Dendritic cell treated with granulocyte-macrophage colony-stimulating factor and Interleukin-4, amounts not matched to agents 40 ng/mL and 50 ng/mL, for 4 days (primary cell): ENCODE results near the gene GID4.

ENCODE experiments used
- H3K27ac Mint-ChIP-seq: one replicate; pipeline ENCODE4 v1.8.0; 2022; ENCODE audit warnings: mild to moderate bottlenecking, mixed read lengths
- H3K27me3 Mint-ChIP-seq: one replicate; pipeline ENCODE4 v1.8.0; 2022; ENCODE audit warnings: mild to moderate bottlenecking, mixed read lengths
- H3K36me3 Mint-ChIP-seq: one replicate; pipeline ENCODE4 v1.8.0; 2022; ENCODE audit warnings: low read depth, mixed read lengths
- H3K4me1 Mint-ChIP-seq: one replicate; pipeline ENCODE4 v1.8.0; 2022; ENCODE audit warnings: low read depth, mixed read lengths
- H3K4me3 Mint-ChIP-seq: one replicate; pipeline ENCODE4 v1.8.0; 2022; ENCODE audit warnings: mild to moderate bottlenecking, moderate library complexity, mixed read lengths
- H3K9me3 Mint-ChIP-seq: one replicate; pipeline ENCODE4 v1.8.0; 2022; ENCODE audit warnings: mixed read lengths
- intact Hi-C: fragments of 100-400 bp; cut with micrococcal nuclease; formaldehyde crosslinking; loops from one replicate; pipeline ENCODE4 v1.15.0; 2022

GID4 gene

GRCh38 chr17:18006495-18007239 lies 32.5 kb upstream of the GID4 start:
- intact Hi-C loops, result no loop called here
- H3K36me3 Mint-ChIP-seq, result peaks cover 75% of the 10 kb centered on the region
- H3K9me3 Mint-ChIP-seq, result no peaks in the 10 kb centered on the region
- no peak overlapping the region for H3K4me3 Mint-ChIP-seq
- H3K27ac Mint-ChIP-seq, result no peak overlapping the region
- H3K27me3 Mint-ChIP-seq, result no peaks in the 10 kb centered on the region
- H3K4me1 Mint-ChIP-seq, result no peaks in the 10 kb centered on the region

GRCh38 chr17:18008496-18009268 lies 30.5 kb upstream of the GID4 start:
- H3K27ac Mint-ChIP-seq, result no peak overlapping the region
- no peaks in the 10 kb centered on the region for H3K4me1 Mint-ChIP-seq
- intact Hi-C loops, result no loop called here
- peaks cover 95% of the 10 kb centered on the region for H3K36me3 Mint-ChIP-seq
- H3K27me3 Mint-ChIP-seq, result no peaks in the 10 kb centered on the region
- H3K9me3 Mint-ChIP-seq, result no peaks in the 10 kb centered on the region
- no peak overlapping the region for H3K4me3 Mint-ChIP-seq

GRCh38 chr17:18009609-18010420 lies 29.4 kb upstream of the GID4 start:
- intact Hi-C loops, result no loop called here
- no peaks in the 10 kb centered on the region for H3K27me3 Mint-ChIP-seq
- H3K9me3 Mint-ChIP-seq, result no peaks in the 10 kb centered on the region
- H3K4me3 Mint-ChIP-seq, result no peak overlapping the region
- H3K4me1 Mint-ChIP-seq, result no peaks in the 10 kb centered on the region
- no peak overlapping the region for H3K27ac Mint-ChIP-seq
- peaks cover 99% of the 10 kb centered on the region for H3K36me3 Mint-ChIP-seq

GRCh38 chr17:18011286-18011685 lies 27.9 kb upstream of the GID4 start:
- Mint-ChIP-seq H3K9me3 (no peaks in the 10 kb centered on the region), H3K36me3 (peaks cover 100% of the 10 kb centered on the region), H3K27ac (no peak overlapping the region), H3K4me1 (no peaks in the 10 kb centered on the region), H3K27me3 (no peaks in the 10 kb centered on the region), H3K4me3 (no peak overlapping the region)
- intact Hi-C loops, result no loop called here

GRCh38 chr17:18014006-18014405 lies 25.2 kb upstream of the GID4 start:
- Mint-ChIP-seq H3K4me1 (no peaks in the 10 kb centered on the region), H3K9me3 (no peaks in the 10 kb centered on the region), H3K27ac (no peak overlapping the region), H3K4me3 (no peak overlapping the region), H3K36me3 (peaks cover 100% of the 10 kb centered on the region), H3K27me3 (no peaks in the 10 kb centered on the region)
- intact Hi-C loops, result no loop called here

GRCh38 chr17:18015593-18015992 lies 23.6 kb upstream of the GID4 start:
- Mint-ChIP-seq H3K9me3 (no peaks in the 10 kb centered on the region), H3K4me3 (no peak overlapping the region), H3K36me3 (peaks cover 100% of the 10 kb centered on the region)

GRCh38 chr17:18016426-18016825 lies 22.8 kb upstream of the GID4 start:
- Mint-ChIP-seq H3K27ac (no peak overlapping the region), H3K27me3 (no peaks in the 10 kb centered on the region), H3K4me3 (no peak overlapping the region), H3K4me1 (no peaks in the 10 kb centered on the region), H3K9me3 (no peaks in the 10 kb centered on the region), H3K36me3 (peaks cover 100% of the 10 kb centered on the region)
- intact Hi-C loops, result no loop called here

More at GRCh38 chr17:18015593-18015992, 23.6 kb upstream of the GID4 start:
- no peaks in the 10 kb centered on the region for H3K27me3 Mint-ChIP-seq
- H3K27ac Mint-ChIP-seq, result no peak overlapping the region
- no peaks in the 10 kb centered on the region for H3K4me1 Mint-ChIP-seq
- intact Hi-C loops, result no loop called here

GRCh38 chr17:18017958-18018357 lies 21.2 kb upstream of the GID4 start:
- H3K36me3 Mint-ChIP-seq, result peaks cover 99% of the 10 kb centered on the region
- intact Hi-C loops, result no loop called here

GRCh38 chr17:18018411-18018921 lies 20.7 kb upstream of the GID4 start:
- Mint-ChIP-seq H3K27me3 (no peaks in the 10 kb centered on the region), H3K4me3 (no peak overlapping the region), H3K27ac (no peak overlapping the region), H3K36me3 (peaks cover 98% of the 10 kb centered on the region), H3K4me1 (no peaks in the 10 kb centered on the region), H3K9me3 (no peaks in the 10 kb centered on the region)
- intact Hi-C loops, result no loop called here

More at GRCh38 chr17:18017958-18018357, 21.2 kb upstream of the GID4 start:
- Mint-ChIP-seq H3K4me1 (no peaks in the 10 kb centered on the region), H3K27ac (no peak overlapping the region), H3K4me3 (no peak overlapping the region), H3K27me3 (no peaks in the 10 kb centered on the region), H3K9me3 (no peaks in the 10 kb centered on the region)

GRCh38 chr17:18019838-18020154 lies 19.4 kb upstream of the GID4 start:
- Mint-ChIP-seq H3K4me3 (no peak overlapping the region), H3K4me1 (no peaks in the 10 kb centered on the region), H3K27me3 (no peaks in the 10 kb centered on the region), H3K27ac (no peak overlapping the region), H3K36me3 (peaks cover 98% of the 10 kb centered on the region), H3K9me3 (no peaks in the 10 kb centered on the region)
- intact Hi-C loops, result no loop called here

GRCh38 chr17:18020971-18021370 lies 18.2 kb upstream of the GID4 start:
- peaks cover 11% of the 10 kb centered on the region for H3K4me1 Mint-ChIP-seq
- no peaks in the 10 kb centered on the region for H3K27me3 Mint-ChIP-seq
- H3K9me3 Mint-ChIP-seq, result no peaks in the 10 kb centered on the region
- no peak overlapping the region for H3K4me3 Mint-ChIP-seq
- intact Hi-C loops, result no loop called here
- H3K36me3 Mint-ChIP-seq, result peaks cover 98% of the 10 kb centered on the region
- no peak overlapping the region for H3K27ac Mint-ChIP-seq

GRCh38 chr17:18021372-18021771 lies 17.8 kb upstream of the GID4 start:
- H3K36me3 Mint-ChIP-seq, result peaks cover 98% of the 10 kb centered on the region
- no peak overlapping the region for H3K27ac Mint-ChIP-seq
- H3K27me3 Mint-ChIP-seq, result no peaks in the 10 kb centered on the region
- H3K4me1 Mint-ChIP-seq, result peaks cover 15% of the 10 kb centered on the region
- no peaks in the 10 kb centered on the region for H3K9me3 Mint-ChIP-seq
- intact Hi-C loops, result no loop called here
- no peak overlapping the region for H3K4me3 Mint-ChIP-seq

GRCh38 chr17:18025241-18025944 lies 13.8 kb upstream of the GID4 start:
- Mint-ChIP-seq H3K27ac (no peak overlapping the region), H3K27me3 (no peaks in the 10 kb centered on the region), H3K9me3 (no peaks in the 10 kb centered on the region), H3K4me1 (peaks cover 21% of the 10 kb centered on the region), H3K4me3 (no peak overlapping the region), H3K36me3 (peaks cover 84% of the 10 kb centered on the region)
- intact Hi-C loops, result no loop called here
